ENCODE data around the gene FAAP24.
"Not testable (repeated sequence)": the region's sequence is repeated elsewhere in the genome, so short reads cannot be mapped to it uniquely, and the experiment has no call there.

GRCh38 chr19:33026602-33027001 lies 54.6 kb downstream of the FAAP24 start:
- TF ChIP-seq, protein P1, sequence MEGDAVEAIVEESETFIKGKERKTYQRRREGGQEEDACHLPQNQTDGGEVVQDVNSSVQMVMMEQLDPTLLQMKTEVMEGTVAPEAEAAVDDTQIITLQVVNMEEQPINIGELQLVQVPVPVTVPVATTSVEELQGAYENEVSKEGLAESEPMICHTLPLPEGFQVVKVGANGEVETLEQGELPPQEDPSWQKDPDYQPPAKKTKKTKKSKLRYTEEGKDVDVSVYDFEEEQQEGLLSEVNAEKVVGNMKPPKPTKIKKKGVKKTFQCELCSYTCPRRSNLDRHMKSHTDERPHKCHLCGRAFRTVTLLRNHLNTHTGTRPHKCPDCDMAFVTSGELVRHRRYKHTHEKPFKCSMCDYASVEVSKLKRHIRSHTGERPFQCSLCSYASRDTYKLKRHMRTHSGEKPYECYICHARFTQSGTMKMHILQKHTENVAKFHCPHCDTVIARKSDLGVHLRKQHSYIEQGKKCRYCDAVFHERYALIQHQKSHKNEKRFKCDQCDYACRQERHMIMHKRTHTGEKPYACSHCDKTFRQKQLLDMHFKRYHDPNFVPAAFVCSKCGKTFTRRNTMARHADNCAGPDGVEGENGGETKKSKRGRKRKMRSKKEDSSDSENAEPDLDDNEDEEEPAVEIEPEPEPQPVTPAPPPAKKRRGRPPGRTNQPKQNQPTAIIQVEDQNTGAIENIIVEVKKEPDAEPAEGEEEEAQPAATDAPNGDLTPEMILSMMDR (conservative IDR thresholded peaks at IDR 0.05 in 1 of 2, IDR thresholded peaks at IDR 0.05 in 1 of 2; ENCODE audit: extremely low read depth in 1 of 2, insufficient read depth in 1 of 2, low read depth in 1 of 2, low read length in 2 of 2): not testable (repeated sequence)
- TF ChIP-seq EZH2 (IDR thresholded peaks at IDR 0.05; ENCODE audit: borderline replicate concordance, low read length): not testable (repeated sequence)

Data from mammary epithelial cell (primary cell).